HG02642 (cell line): ENCODE results near the gene LDLRAD2.
A peak's percentile ranks its signal among the peaks of the same experiment; 100 is the strongest.
"Not testable (repeated sequence)": the region's sequence is repeated elsewhere in the genome, so short reads cannot be mapped to it uniquely, and the experiment has no call there.

Source experiments
- ATAC-seq: cut with Tn5 transposase; IDR thresholded peaks from one replicate; pipeline ENCODE4 v1.9.1; 2021; ENCODE audit warnings: mild to moderate bottlenecking; ENCODE audit not compliant: unreplicated experiment, poor library complexity

Gene LDLRAD2, protein sequence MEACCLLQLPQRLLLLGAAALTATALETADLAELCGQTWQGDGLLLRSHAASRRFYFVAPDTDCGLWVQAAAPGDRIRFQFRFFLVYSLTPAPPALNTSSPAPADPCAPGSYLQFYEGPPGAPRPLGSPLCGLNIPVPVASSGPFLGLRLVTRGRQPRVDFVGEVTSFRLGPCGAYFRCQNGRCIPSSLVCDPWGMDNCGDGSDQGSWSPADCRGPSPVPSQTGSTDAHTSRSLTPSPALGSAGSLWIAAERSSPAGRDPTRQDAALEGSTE

GRCh38 chr1:21811875-21812305 lies at the start of gene LDLRAD2:
Gene LDLRAD2 (plus strand): TSS chr1:21812265. CDS start chr1:21812452, 187 bp downstream.
- ATAC-seq = no peak

DNA sequence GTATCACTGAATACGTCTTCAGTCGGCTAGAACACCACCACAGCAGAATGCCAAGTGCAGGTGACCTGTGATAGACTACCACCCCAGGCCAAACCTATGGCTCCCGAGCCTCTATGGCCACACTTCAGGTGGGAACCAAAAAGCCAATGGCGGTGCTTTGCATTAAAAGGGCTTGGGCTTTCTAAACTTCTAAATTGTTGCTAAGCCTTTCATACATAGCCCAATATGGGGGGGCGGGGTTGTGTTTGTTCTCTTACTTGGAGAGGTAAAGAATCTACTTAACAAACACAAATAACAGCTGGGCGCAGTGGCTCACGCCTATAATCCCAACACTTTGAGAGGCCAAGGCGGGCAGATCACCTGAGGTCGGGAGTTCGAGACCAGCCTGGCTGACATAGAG lies 48.8 kb upstream of the LDLRAD2 start:
- ATAC-seq = no peak

DNA sequence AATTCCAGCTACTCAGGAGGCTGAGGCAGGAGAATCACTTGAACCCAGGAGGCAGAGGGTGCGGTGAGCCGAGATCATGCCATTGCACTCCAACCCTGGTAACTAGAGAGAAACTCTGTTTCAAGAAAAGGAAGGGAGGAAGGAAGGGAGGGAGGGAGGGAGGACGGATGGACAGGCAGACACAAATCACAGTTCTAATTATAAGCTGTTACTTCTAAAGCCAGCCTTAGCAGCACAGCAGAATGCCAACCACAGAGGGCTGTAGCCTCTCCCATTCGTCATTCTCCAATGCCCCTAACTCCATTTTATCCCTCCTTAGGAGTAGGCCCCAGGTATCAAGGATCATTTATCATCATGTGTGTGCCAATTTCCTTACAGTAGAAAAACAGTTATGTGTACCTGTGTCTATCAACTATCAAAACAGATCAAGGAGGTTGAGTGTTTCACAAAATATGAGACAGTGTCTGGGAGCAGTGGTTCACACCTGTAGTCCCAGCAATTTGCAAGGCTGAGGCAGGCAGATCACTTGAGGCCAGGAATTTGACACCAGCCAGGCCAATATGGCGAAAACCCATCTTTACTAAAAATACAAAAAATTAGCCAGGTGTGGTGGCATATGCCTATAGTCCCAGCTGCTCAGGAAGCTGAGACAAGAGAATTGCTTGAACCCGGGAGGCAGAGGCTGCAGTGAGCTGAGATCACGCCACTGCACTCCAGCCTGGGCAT lies 48.2 kb upstream of the LDLRAD2 start:
- ATAC-seq = no peak

DNA sequence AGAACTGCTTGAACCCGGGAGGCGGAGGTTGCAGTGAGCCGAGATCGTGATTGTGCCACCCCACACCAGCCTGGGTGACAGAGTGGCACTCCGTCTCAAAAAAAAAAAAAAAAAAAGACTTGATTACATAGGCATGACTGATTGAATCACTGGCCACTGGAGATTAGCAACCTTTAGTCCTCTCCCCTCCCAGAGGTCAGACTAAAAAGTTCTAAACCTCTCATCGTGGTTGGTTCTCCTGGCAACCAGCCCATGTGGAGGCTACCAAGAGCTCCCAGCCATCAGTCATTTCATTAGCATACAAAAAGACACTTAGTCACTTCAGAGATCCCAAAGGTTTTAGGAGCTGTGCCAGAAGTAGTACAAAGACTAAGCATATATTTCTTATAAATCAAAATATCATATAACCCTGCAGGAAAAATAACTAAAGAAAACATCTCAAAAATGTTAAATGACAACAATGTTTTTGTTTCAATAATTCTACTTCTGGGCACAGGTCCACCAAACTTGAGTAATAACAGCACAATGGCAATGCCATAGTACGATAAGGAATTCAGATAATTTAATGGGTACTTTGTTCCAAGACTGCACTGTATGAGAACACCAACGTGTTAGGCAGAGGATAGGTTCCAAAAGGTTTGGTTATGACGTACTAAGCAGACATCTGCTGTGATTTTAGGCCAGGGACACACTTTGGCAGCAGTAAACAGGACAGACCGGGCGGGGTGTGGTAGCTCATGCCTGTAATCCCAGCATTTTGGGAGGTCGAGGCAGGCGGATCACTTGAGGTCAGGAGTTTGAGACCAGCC lies 47.2 kb upstream of the LDLRAD2 start:
- no peak for ATAC-seq

GRCh38 chr1:21766210-21766609 lies 45.9 kb upstream of the LDLRAD2 start:
- no peak for ATAC-seq

DNA sequence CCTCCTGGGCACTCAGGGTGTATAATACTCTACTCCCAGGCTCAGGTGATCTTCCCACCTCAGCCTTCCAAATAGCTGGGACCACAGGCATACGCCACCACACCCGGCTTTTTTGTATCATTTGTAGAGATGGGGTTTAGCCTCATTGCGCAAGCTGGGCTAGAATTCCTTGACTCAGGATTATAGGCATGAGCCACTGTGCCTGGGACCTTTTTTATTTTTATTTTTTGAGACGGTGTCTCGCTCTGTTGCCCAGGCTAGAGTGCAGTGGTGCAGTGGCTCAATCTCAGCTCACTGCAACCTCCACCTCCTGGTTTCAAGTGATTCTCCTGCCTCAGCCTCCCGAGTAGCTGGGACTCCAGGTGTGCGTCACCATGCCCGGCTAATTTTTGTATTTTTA lies 45.0 kb upstream of the LDLRAD2 start:
- not testable (repeated sequence) for ATAC-seq

GRCh38 chr1:21770201-21770600 lies 41.9 kb upstream of the LDLRAD2 start:
- no peak for ATAC-seq

DNA sequence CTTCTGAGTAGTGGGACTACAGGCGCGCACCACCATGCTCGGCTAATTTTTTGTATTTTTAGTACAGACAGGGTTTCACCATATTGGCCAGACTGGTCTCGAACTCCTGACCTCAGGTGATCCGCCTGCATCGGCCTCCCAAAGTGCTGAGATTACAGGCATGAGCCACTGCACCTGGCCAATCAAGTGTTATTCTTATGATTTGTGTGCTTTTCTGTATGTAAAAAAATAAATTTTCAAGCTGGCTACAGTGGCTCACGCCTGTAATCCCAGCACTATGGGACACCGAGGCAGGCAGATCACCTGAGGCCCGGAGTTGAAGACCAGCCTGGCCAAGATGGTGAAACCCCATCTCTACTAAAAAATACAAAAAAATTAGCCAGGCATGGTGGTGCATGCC lies 41.5 kb upstream of the LDLRAD2 start:
- ATAC-seq = not testable (repeated sequence)

- not testable (repeated sequence) for ATAC-seq
Measured at GRCh38 chr1:21771672-21772071, 40.4 kb upstream of the LDLRAD2 start.

- ATAC-seq = no peak
Measured at GRCh38 chr1:21773585-21773984, 38.5 kb upstream of the LDLRAD2 start.

- ATAC-seq = no peak
Measured at GRCh38 chr1:21774835-21775549, 37.1 kb upstream of the LDLRAD2 start.

DNA sequence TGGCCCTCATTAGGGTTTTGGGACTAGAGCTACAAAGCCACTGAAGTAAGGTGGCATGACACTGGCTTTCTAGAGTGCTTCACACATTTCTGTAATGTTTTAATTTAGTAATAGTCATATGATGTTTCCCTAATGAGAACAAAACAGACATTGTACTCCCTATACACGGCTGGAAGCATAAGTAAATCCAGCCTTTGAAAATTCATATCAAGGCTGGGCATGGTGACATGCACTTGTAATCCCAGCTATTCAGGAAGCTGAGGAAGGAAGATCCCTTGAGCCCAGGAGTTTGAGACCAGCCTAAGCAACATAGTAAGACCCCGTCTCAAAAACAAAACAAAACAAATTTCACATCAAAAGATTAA lies 36.5 kb upstream of the LDLRAD2 start:
- no peak for ATAC-seq

GRCh38 chr1:21775985-21776562 lies 36.0 kb upstream of the LDLRAD2 start:
- ATAC-seq = no peak

- ATAC-seq = not testable (repeated sequence)
Measured at GRCh38 chr1:21776925-21777324, 35.1 kb upstream of the LDLRAD2 start.

DNA sequence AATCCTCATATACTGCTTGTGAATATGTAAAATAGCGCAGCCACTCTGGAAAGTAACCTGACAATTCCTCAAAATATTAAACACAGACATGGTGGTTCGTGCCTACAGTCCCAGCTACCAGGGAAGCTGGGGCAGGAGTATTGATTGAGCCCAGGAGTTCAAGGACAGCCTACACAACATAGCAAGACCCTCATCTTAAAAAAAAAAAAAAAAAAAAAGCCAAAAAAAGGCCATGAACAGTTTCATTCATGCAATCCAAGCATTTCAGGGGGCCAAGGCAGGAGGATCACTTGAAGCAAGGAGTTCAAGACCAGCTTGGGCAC lies 33.7 kb upstream of the LDLRAD2 start:
- ATAC-seq = no peak

GRCh38 chr1:21779613-21780521 lies 32.2 kb upstream of the LDLRAD2 start:
- peak; percentile 24 for ATAC-seq

DNA sequence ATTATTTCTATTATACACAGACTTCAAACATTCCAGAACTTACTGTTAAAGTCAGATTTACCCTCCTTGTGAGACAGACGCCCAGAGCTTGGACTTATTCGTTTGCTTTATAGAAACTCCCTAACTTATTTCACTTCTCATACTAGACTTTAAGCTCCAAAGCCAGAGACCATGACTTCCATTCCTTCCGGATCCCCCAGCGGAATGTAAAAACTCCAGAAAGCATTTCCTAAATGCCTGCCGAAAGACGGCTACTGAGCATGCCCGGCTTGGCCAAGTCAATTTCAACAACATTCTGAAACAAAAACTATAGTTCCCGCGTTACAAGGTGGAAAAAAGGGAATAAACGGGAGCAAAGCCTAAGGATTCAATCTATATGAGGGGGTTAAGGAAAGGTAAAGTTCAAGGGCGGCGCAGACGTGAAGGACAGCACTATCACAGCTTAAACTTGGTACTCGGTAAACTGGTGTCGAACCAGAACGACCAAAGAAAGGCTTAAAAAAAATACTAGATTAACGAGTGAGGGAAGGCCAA lies 30.2 kb upstream of the LDLRAD2 start:
- peak; percentile 21 for ATAC-seq

- ATAC-seq = peak; percentile 23
Measured at GRCh38 chr1:21782349-21782867, 29.7 kb upstream of the LDLRAD2 start.
